Right atrium auricular region (tissue), 2 donors: ENCODE data around the gene SON. TPM values are rescaled to one million over a fixed set of nuclear protein-coding genes. Genes with fewer than 3 reads are reported as not detected.
"Not testable (repeated sequence)": the region's sequence is repeated elsewhere in the genome, so short reads cannot be mapped to it uniquely, and the experiment has no call there.

Source experiments
- DNase-seq: peaks from one replicate; pipeline ENCODE4 v3.0.0-alpha.2; 2019; ENCODE audit warnings: low spot score
- H3K27ac ChIP-seq, 2 donors: fragments of 200-600 bp; sonication (generic); 1 replicate in 1 of 2; 2 replicates in 1 of 2; pipeline ENCODE4 v1.5.1; 2016 to 2019
- H3K27me3 ChIP-seq, 2 donors: fragments of 200-600 bp; sonication (generic); one replicate each; pipeline versions ENCODE4 v1.5.1 to v1.6.0; 2017 to 2019
- H3K36me3 ChIP-seq: fragments of 200-600 bp; sonication (generic); one replicate; pipeline ENCODE4 v1.5.1; 2016
- H3K4me1 ChIP-seq, 2 donors: fragments of 200-600 bp; sonication (generic); one replicate each; pipeline versions ENCODE4 v1.5.1 to v1.6.0; 2017 to 2019
- H3K4me3 ChIP-seq, 2 donors: fragments of 200-600 bp; sonication (generic); 1 replicate in 1 of 2; 2 replicates in 1 of 2; pipeline ENCODE4 v1.5.1; 2017 to 2019; ENCODE audit warnings: mild to moderate bottlenecking in 1 of 2, moderate library complexity in 1 of 2
- H3K9me3 ChIP-seq, 2 donors: fragments of 200-600 bp; sonication (generic); one replicate each; pipeline ENCODE4 v1.5.1; 2019
- CTCF ChIP-seq, 2 donors: fragments of 200-600 bp; sonication (generic); IDR thresholded peaks; one replicate each; pipeline ENCODE4 v1.5.1; 2019; ENCODE audit warnings: antibody characterized with exemption in 2 of 2
- total RNA-seq, 2 donors: library from RNA; depleted of rRNA; stranded (reverse); fragments of >200 nt; gene quantifications; one replicate each; pipeline ENCODE4 v1.1.0, GENCODE V29; 2016

Gene SON
- total RNA-seq, 2 donors from 2014 or later: 105 to 189 TPM

- Histone ChIP-seq H3K27ac (no peak overlapping the region), H3K36me3 (peaks cover 56% of the 10 kb centered on the region), H3K27me3 (no peaks in the 10 kb centered on the region), H3K9me3 (no peaks in the 10 kb centered on the region), H3K4me1 (no peaks in the 10 kb centered on the region), H3K4me3 (no peak overlapping the region)
- TF ChIP-seq CTCF (IDR thresholded peaks at IDR 0.05): no peak
- no peak for DNase-seq
Measured at GRCh38 chr21:33568448-33568847, 25.6 kb downstream of the SON start.

- TF ChIP-seq CTCF (IDR thresholded peaks at IDR 0.05): no peak
- Histone ChIP-seq H3K27me3 (no peaks in the 10 kb centered on the region), H3K4me3 (no peak overlapping the region), H3K9me3 (no peaks in the 10 kb centered on the region), H3K4me1 (no peaks in the 10 kb centered on the region), H3K36me3 (peaks cover 70% of the 10 kb centered on the region), H3K27ac (no peak overlapping the region)
- DNase-seq: no peak
Measured at GRCh38 chr21:33569991-33570390, 27.2 kb downstream of the SON start.

- Histone ChIP-seq H3K4me3 (no peak overlapping the region), H3K27ac (no peak overlapping the region), H3K36me3 (peaks cover 85% of the 10 kb centered on the region)
Measured at GRCh38 chr21:33572350-33572749, 29.5 kb downstream of the SON start.

GRCh38 chr21:33576741-33577141, 33.9 kb downstream of the SON start:
- DNase-seq, H3K4me3 ChIP-seq, H3K27ac ChIP-seq, H3K9me3 ChIP-seq, H3K27me3 ChIP-seq, H3K4me1 ChIP-seq: not testable (repeated sequence)
- peaks cover 63% of the 10 kb centered on the region for H3K36me3 ChIP-seq

More at GRCh38 chr21:33572350-33572749, 29.5 kb downstream of the SON start:
- no peaks in the 10 kb centered on the region for H3K9me3 ChIP-seq
- H3K27me3 ChIP-seq: no peaks in the 10 kb centered on the region
- H3K4me1 ChIP-seq: no peaks in the 10 kb centered on the region
- DNase-seq: no peak
- no peak for TF ChIP-seq CTCF (IDR thresholded peaks at IDR 0.05)

GRCh38 chr21:33578214-33578613, 35.4 kb downstream of the SON start:
- no peak overlapping the region for H3K27ac ChIP-seq
- no peak for DNase-seq

GRCh38 chr21:33578959-33579542, 36.2 kb downstream of the SON start:
- Histone ChIP-seq H3K27me3 (no peaks in the 10 kb centered on the region), H3K4me3 (no peak overlapping the region), H3K4me1 (no peaks in the 10 kb centered on the region), H3K27ac (no peak overlapping the region), H3K36me3 (peaks cover 40% of the 10 kb centered on the region), H3K9me3 (no peaks in the 10 kb centered on the region)
- no peak for DNase-seq
- no peak for TF ChIP-seq CTCF (IDR thresholded peaks at IDR 0.05)

More at GRCh38 chr21:33578214-33578613, 35.4 kb downstream of the SON start:
- H3K4me3 ChIP-seq: no peak overlapping the region
- H3K4me1 ChIP-seq: no peaks in the 10 kb centered on the region
- H3K27me3 ChIP-seq: no peaks in the 10 kb centered on the region
- H3K9me3 ChIP-seq: no peaks in the 10 kb centered on the region
- no peak for TF ChIP-seq CTCF (IDR thresholded peaks at IDR 0.05)
- peaks cover 48% of the 10 kb centered on the region for H3K36me3 ChIP-seq
